HG03175 (cell line): ENCODE measurements around the gene ZNF428.
"Not testable (repeated sequence)": the region's sequence is repeated elsewhere in the genome, so short reads cannot be mapped to it uniquely, and the experiment has no call there.

ENCODE experiments used
- ATAC-seq: cut with Tn5 transposase; IDR thresholded peaks from one replicate; pipeline ENCODE4 v1.9.1; 2021; ENCODE audit warnings: mild to moderate bottlenecking, moderate library complexity; ENCODE audit not compliant: unreplicated experiment

The ZNF428 gene

DNA sequence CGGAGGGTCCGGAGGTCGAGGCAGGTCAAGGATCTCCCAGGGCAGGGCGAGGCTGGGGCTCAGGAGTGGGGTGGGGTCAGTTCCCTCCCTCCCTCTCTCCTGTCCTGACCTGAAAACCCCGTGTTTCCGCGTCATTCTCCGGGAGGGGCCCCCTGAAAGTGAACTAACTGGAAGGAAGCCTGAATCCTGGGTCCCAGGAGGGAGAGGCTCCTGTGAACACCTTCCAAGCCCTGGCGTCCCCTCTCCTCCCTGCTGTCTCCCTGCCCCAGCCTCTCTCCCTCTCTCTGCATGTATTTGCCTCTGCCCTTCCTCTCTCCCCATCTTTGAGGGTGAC, 21.0 kb upstream of the ZNF428 start:
- no peak for ATAC-seq

- no peak for ATAC-seq
Measured at GRCh38 chr19:43639519-43640423, 20.3 kb upstream of the ZNF428 start, which contains the start of gene CADM4. CADM4 (minus strand) TSS chr19:43639850; CDS start chr19:43639790, 60 bp downstream.

DNA sequence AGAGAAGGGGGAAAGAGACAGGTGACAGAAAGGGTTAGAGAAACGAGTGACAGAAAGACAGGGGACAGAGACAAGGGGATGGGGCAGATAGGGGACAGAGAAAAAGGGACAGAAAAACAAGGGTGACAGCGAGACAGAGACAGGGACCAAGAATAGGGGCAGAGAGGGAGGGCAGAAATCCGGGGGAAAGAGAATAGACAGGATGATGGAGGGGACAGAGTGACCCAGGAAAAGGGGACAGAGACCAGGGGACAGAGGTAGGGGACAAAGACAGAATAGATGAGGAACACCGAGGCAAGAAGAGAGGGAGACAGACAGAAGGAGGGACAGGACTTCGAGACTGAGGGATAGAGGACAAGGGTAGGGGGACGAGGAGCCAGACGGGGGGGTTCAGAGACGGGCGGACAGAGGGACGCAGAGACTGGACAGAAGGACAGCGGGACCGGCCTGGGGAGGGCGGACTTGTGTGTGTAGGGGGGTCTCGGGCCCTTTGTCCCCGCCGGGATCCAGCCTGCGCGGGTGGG, 19.6 kb upstream of the ZNF428 start:
- no peak for ATAC-seq

GRCh38 chr19:43638214-43638994, 19.0 kb upstream of the ZNF428 start:
- no peak for ATAC-seq

- no peak for ATAC-seq
Measured at GRCh38 chr19:43636121-43636683, 16.8 kb upstream of the ZNF428 start.

GRCh38 chr19:43635561-43635940, 16.1 kb upstream of the ZNF428 start:
- not testable (repeated sequence) for ATAC-seq

GRCh38 chr19:43634872-43635560, 15.6 kb upstream of the ZNF428 start:
- no peak for ATAC-seq

DNA sequence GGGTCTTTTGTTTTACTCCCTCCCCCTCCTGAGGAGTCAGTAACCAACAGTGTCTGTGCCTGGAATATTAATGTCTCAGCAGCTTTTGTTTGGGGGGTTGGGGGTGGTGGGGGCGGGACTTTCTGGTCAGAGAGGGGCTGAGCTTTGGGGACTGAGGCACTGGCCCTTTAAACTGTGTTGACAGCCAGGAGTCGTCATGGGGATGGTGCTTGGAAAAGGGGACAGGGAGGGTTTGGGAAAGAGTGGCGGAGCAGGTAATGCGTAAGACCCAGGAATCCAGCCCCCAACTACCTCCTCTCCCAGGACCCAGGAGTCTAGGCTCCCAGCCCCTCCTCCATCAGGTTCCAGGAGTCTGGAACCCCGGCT, 15.1 kb upstream of the ZNF428 start:
- no peak for ATAC-seq

DNA sequence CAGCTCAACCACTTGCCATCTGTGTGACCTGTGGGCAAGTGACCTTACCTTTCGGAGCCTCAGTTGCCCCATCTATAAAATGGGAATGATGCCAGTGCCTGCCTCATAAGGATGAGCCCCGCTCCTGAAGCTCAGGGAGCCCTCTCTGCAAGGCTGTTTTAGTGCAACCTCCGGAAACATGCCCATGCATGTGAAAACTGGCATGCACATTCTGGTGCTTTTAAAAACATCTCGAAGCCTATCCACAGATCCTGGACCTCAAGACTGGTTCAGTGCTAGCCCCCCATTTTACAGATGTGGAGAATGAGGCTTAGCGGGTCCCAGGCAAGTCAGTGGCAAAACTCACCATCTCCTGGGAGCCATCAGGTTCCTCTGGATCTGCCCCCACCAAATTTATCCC, 14.6 kb upstream of the ZNF428 start:
- no peak for ATAC-seq

DNA sequence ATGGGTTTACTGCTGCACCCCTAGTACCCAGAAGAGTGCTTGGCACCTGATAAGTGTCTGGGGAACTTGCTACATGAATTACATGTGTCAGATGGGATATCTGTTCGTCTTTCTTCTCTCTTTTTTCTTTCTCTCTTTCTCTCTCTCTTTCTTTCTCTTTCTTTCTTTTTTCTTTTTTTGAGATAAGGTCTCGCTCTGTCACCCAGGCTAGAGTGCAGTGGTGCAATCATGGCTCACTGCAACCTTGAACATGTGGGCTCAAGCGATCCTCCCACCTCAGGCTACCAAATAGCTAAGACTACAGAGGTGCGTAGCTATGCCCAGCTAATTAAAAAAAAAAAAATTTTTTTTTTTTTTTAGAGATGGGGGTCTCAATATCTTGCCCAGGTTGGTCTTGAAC, 14.1 kb upstream of the ZNF428 start:
- ATAC-seq = no peak

DNA sequence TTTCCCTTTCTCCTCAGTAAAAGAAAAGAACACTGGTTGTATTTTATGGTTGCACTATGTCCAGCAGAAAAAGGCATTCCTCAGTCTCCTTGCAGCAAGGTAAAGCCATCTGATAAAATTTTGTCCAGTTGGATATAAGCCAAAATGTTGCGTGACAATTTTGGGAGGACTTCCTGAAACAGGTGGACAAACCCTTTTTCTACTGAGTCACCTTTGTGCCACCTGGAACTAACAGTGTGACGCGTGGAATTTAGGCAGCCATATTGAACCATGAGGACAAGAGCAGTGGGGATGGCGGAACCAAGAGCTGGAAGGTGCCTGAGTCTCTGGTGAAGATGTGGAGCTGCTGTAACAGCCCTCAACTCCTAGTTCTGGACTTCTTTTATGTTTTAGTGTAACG, 12.1 kb upstream of the ZNF428 start:
- no peak for ATAC-seq

DNA sequence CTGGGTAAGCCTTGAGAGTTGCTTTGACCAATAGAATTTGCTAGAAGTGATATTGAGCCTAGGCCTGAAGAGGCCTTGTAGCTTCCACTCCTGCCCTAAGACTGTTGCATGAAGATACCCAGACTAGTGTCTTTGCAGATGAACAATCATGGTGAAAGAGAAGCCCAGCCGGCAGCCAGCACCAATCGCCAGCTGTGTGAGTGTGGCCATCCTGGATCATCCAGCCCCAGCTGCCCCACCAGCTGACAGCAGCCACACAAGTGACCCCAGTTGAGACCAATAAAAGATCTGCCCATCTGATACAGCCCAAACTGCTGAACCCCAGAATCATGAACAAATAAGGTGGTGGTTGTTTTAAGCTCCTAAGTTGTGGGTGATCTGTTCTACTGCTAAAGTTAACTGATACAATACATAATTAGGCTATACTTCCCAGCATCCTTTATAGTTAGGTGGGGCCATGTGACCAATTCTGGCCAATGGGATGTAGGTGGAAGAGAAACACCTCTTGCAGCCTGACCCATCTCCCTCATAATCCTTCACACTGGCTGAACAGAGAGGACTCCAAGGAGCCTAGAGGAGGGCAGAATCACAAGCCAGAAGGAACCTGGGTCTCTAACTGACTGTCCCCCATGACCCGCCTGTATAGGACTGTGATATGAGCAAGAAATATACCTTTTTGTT, 9.4 kb upstream of the ZNF428 start:
- ATAC-seq = no peak

DNA sequence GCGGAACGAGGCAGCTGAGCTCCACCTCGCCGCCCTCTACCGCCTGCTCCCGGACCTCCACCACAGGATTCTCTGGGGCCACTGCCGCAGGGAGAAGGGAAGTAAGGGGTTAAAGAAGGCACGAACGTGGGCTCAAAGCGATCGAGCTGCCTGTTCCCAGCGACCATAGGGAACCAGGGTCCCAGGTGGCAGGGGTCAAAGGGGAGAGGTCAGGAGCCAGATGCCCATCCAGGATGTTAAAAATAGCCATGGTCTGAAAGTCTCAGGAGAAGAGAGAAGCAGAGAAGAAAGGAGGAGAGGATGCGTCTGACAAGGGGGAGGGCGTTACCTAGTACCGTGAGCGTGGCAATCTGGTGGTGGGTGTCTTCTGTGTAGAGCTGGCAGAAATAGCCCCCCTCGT, 7.4 kb upstream of the ZNF428 start:
- ATAC-seq = no peak

DNA sequence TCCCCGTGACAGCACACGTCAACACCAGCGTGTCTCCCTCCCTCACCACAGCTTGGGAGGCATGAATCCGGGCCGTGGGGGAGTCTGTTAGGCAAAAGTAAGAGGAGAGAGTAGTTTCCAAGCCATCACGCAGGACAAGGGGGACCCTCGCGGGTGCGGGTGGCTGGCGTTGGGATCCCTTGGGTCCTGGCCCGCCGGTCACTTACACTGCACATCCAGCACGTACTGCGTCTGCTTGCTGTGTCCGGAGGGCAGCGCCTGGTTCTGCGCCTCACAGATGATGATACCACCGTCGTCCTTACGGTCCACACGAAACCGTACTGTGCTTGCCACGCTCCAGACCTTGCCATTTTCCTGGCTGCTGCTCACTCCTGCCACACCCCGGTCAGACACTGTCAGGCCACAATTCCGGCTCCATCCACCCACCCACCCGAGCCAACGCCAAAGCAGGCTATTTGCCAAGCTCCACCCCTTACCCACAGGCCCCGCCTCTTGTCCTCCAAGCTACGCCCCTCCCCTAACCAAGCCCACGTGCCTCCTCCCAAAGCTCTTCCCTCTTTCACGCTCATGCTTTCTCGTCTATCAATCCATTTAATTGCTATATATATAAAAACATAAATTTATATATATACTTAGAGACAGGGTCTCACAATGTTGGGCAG, 6.6 kb upstream of the ZNF428 start:
- ATAC-seq = no peak

- ATAC-seq = no peak
Measured at GRCh38 chr19:43624933-43625332, 5.5 kb upstream of the ZNF428 start.

DNA sequence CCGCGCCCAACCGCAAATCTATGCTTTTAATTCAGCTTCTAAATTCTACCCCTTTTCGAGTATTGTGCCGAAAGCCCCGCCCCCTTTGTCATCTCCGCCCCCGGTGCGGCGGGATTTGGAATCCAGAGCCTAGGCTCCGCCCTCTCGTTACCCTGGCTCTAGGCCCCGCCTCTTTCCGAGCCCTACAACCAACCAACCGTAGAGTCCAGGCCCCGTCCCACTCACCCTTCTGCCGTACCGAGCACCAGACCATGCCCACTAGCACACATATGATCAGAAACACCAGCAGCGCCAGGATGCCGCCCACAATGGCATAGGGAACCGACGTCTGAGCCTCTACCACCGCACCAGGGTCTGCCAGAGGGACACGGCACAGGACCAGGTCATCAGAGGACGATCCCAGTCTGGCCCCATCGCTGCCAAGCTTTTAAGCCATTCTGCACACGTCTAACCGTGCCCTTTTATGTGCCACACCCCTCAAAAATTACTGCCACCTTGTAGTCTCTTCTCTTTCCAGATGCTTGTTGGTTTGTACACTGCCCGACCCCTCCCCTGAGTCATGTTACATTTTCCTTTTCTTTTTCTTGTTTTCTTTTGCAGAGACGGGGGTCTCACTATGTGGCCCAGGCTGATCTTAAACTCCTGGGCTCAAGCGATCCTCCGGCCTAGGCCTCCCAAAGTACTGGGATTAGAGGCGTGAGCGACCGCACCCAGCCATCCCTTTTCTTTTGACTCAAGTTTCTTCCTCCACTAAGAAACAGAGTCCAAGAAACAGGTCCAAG, 4.7 kb upstream of the ZNF428 start:
- ATAC-seq = no peak

DNA sequence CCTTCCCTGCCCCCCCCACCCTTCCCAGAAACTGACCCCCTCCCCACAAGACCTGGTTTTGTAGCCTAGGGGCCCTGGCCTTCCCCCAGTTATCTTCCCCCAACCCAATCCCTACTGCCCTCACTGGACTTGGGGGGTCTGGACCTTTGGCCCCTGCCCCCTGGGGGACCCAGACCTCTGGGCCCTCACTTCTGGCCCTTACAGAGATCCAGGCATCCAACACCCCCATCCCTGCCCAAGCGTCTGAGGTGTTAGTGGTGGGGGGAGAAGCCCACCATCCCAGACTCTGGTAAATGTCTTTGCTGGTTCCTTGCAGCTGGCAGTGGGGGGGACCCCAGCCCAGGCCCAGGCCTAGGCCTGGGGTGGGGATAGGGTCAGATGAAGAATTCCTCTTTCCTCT, 3.5 kb upstream of the ZNF428 start:
- ATAC-seq = no peak

- ATAC-seq = no peak
Measured at GRCh38 chr19:43622070-43622469, 2.6 kb upstream of the ZNF428 start.
